DMS153 treated with DMSO at 0.1 percent for 48 hours (cell line): ENCODE measurements around the gene MYO6.

Experiments
- DNase-seq: peaks from one replicate; lab custom pipeline; 2025; ENCODE audit not compliant: unreplicated experiment; lab: John Stamatoyannopoulos, UW

The MYO6 gene

DNA sequence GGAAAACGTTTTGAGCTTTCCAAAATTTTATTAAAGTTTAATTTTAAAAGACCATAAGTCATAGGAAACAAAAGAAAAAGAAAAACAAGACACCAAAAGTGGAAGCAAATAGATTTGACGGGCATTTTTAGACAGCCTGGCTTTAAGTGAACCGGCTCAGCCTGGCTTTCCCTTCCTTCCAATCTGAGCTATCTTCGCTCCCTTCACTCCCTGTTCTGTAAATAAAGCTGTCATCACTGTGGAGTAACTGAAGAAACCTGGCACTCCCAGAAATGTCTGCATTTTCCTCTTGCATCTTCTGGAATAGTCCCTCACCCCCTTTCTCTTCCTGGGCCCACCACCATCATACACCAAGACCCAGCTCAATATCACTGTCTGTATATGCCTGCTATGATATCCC lies 191.5 kb downstream of the MYO6 start:
- DNase-seq: no peak

DNA sequence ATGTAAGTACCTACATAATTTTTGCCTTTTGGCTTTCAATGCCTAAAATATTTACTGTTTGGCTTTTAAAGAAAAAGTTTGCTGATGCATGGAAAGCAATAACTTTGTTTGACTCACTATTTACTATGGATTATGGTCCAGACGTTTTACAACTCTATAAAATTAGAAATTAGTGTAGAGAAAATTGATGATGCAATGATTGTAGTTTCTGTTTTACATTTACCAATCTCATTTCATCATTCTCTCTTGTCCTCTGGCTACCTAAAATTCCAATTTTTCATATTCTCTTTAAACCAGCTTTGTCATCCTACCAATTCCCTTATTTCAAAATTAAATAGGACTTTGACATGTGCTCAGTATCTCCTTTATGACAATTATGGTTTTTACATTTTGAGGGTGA lies 192.5 kb downstream of the MYO6 start:
- DNase-seq: no peak

DNA sequence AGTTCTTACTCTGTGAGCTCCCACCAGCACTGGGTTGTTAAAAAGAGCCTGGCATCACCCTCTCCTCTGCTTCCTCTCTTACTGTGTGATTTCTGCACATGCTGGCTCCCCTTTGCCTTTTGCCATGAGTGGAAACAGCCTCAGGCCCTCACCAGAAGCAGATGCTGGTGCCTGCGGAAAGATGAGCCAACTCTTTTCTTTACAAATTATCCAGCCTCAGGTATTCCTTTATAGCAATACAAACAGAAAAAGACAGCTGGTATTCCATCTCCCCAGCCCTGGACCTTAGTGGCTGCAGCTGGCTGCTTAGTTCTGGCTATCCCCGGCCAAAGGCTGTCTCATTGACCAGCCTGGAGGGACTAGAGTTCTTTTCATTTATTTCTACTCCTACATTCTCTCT lies 194.3 kb downstream of the MYO6 start:
- no peak for DNase-seq

DNA sequence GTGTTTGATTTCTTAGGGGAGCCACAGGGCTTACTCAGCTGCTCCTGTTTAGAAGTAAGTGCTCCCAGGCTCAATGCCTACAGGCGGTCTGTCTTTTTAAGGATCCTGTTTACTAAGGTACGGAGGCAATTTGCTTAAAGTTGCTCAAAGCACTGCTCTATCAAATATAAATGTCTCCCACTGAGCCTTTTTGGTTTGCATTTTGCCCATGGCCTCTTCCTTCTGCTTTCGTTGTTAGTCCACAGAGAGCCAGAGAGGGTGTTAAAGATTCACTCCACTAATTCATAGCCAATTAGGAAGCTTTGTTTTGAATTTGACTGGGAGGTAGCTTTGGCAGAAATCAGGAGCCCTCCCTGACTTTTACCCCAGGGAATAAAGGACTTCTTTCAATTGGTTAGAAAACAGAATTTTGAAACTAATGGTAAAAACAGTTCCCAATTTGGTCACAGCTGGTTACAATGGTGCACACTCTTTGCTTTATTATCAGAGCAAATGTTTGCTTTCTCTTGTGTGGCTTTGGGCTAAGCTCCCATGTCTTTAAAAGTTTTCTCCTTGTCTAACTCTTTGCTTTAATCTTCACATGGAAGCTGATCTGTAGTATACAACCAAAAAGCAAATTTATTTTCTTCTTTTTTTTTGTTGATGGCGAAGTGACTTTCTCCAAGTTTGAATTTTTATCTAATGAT lies 197.2 kb downstream of the MYO6 start:
- no peak for DNase-seq

DNA sequence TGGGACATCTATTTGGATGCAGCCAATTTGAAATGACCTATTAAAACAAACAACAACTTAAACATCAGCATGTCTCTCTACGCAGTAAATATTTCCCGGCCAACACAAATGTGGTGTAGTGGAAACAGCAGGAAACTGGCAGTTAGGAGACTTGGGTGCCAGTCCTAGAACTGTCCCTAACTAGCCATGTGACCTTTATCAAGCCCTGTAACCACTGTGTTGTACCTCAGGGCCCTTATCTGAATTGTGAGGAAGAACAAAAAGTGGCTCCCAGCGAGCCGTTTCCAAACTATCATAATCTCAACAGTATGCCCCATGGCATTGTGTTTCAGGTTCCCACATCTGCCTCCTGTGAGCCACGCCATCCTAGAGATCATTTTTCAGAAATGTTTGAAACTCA lies 198.9 kb downstream of the MYO6 start:
- DNase-seq: no peak

DNA sequence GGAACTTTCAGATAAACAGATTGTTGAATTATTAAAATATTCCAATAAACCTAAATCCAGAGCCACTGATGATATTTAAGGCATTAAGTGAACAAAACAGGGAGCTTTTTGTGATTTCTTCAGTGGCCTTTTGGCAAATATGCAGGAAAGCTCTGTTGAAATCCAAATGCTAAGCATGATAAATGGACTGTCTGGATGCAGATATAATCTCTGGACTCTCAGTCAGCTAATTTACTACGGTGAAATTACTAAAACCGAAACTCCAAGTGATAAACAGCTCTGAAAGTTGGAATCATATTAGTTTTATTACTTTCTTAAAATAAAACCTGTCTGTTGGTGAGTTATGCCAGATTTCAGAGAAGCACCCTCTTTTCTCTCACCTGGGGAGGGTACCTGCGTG lies 203.1 kb downstream of the MYO6 start:
- DNase-seq: no peak

DNA sequence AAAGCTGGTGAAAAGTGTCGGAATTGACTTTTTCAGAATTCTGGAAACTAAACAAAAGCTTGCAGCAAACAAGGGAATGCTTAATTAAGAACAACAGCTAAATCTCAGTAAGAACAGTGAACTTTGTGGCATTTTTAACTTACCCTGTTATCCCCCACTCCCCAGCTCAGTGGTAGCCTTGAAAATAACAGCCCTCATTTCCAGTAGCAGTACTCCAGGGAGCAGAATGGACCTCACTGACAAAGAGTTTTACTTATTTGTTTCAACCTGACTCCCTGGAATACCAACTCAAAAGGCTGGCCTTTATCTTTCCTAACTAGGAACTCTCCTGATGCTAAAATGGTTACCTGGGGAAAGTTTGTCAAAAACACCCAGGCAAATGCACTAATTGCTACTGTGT lies 214.5 kb downstream of the MYO6 start:
- no peak for DNase-seq

DNA sequence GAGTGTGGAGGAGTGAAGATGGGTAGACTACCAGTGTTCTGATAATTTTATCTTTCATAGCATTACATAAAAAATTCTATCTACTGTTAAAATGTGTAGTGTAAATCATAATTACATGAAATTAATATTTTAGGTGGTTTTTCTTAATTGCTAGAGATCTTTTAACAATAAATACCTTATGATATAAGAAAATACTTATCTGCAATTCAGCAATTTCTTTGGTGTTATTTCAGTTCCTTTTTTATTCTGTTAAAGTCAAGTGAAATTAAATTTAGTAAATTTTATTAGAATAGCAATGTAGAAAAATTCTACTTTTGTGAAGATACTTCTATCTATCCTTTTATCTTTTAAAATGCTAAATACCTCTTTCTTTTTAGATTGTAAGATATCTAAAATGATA lies 219.1 kb downstream of the MYO6 start:
- DNase-seq: no peak
